Activated CD4-positive, alpha-beta T cell treated with anti-CD3 and anti-CD28 coated beads, Interleukin-2, amount 50 U/mL, for 1 hour (primary cell): ENCODE data around the gene H6PD.
"Not testable (repeated sequence)": the region's sequence is repeated elsewhere in the genome, so short reads cannot be mapped to it uniquely, and the experiment has no call there.

Experiments used
- DNase-seq: peaks from one replicate; pipeline ENCODE4 v3.0.0-alpha.2; 2020

The H6PD gene

DNA sequence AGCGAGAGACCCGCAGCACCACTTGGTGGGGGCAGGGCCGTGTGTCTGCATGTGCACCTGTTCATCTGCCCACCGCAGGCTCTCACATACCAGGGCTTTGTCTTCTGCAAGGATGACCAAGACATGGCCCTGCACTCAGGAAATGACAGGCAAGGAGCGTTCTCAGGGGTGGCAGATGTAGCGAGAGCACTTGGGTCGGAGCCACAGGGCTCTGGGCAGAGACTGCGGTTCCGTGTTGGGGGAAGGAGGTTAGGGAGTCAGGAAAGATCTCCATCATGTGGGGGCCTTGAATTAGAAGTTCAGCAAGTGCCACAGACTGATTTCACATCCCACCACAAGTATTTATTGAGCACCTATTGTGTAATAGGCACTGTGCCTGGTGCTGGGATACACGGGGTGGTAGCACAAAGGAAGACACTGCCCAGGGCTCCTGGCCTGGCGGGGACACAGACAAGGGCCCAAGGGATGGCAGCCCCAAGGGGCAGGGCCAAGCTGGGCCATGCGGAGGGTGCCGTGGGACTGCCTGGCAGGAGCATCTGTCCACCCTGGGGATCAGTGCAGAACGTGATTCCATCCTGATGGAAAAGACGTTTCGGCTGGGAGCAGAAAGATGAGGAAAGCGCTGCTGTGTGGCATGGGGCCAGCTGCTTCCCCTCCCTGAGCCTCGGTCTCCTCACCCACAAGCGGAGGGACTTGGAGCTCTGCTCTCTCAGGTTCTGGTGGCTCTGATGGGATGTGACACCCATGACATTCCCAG is 46.7 kb downstream of the H6PD start:
- no peak for DNase-seq

DNA sequence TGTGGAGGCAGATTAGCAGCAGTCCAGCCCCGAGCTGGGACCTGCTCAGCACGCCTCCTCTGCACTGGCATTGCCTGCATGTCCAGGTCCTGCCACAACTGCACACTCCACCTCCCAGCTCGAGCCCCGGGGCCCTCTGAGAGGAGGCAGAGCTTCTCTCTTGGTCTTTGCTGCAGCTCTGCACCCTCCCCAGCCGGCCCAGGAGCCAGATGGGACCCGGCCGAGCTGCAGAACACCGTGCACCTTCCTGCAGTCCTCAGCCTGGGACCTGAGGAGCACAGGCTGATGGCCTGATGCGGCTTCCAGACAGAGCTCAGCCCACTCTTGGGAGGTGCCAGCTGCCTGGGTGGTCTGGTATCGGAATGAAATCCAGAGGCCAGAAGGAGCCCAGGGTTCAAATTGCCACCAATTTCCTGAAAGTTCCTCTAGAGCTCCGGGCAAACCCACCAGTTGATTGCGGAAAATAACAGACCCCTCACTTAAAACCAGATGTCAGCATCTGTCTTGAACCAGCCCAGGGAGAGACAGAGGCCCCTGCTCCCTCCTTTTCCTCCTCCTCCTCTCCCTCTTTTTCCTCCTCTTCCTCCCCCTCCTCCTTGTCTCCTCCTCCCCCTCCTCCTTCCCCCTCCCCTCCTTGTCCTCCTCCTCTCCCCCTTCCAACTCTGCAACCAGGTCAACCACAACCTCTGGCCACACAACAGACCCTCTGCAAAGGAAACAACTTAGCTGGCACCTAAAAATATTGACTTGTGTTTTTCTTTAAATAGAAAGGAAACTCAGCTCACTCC is 47.5 kb downstream of the H6PD start:
- DNase-seq: no peak

DNA sequence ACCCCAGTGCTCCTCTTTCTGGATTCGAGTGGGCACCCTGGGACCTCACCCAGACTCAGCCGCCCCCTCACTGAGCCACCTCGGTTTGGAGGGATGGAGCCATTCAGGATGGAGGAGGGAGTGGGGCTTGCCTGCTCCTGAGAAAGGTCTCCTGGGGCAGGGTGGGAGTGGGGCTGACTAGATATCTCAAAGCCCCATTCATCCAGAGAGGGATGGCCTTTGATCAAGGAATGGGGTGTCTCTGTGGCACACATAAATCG is 48.1 kb downstream of the H6PD start:
- DNase-seq: no peak

DNA sequence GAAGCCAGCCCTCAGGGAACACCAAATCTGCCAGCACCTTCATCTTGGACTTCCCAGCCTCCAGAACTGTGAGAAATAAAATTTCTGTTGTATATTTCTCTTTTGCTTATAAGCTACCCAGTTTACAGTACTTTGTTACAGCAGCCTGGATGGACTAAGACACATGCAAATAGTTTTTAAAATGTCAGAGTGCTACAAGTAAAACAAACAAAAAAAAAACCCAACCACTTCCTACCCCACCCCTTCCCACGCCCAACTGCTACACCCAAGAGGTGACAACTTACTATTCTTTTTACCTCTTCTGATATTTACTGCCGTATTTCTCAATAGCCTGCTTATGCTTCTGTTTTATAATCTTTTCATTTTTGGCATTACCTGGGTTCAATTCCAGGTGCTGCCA is 49.5 kb downstream of the H6PD start:
- DNase-seq: no peak

DNA sequence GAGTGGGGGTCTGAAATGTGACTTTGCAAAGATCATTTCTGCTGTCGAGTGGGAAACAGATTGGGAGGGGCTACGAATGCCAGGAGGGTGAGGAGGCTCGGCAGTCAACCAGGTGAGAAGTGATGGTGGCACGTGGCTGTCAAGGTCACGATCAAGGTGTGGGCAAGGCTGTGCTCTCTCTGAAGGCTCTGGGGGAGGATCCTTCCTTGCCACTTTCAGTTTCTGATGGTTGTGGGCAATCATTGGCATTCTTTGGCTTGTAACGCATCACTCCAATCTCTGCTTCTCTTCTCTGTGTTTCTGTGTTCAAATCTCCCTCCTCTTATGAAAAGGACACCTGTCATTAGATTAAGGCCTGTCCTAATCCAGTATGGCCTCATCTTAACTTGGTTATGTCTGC is 52.0 kb downstream of the H6PD start:
- no peak for DNase-seq

DNA sequence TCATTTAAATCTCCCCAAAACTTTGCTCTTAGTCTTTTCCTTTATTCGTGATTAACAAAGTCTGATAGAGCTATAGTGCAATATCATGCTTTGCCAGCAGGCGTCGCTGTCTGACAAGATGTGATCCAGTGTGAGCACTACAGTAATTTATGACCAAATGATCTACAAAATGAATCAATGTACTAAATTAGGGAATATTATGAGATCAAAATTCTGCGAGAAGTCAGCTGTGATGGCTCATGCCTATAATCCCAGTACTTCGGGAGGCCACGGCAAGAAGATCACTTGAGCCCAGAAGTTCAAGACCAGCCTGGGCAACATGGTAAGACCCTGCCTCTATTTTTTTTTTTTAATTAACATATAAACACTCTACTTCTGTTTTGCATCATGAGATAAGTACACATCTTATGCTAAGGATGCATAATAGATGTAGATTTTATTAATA is 54.5 kb downstream of the H6PD start:
- peak; percentile 91 for DNase-seq

DNA sequence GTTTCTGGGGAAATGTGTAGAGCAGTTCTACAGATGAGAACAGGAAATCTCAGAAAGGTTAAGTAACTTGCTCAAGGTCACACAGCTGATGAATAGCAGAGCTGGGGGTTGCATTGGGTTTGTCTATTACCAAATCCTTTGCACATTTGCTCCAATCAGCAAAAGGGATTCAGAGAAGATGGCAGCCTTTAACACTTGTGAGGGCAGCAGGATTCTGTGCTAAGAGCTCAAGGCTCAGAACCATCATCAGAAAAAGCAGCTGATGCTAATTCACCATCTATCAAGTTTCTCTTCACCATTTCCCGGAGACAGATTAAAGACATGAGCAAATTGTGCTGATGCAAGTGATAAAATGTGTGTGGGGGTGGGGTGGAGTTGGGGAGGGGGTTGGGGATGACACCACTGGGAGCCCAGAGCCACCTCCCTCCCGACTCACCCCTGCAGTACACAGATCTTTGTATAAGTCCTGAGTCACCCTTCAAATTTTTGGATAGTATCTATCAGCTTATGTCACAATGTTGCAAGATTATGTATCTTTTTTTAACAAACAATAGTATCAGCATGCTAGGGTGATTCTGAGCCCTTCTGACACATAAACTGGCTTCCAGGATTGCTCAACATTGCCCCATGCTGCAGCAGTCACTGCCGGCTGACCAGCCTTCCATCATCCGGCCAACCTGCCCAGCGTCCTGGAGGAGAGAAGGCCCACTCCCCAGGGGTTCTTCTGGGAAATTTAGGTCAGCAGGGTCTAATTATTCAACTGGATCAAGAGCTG is 55.3 kb downstream of the H6PD start:
- no peak for DNase-seq

DNA sequence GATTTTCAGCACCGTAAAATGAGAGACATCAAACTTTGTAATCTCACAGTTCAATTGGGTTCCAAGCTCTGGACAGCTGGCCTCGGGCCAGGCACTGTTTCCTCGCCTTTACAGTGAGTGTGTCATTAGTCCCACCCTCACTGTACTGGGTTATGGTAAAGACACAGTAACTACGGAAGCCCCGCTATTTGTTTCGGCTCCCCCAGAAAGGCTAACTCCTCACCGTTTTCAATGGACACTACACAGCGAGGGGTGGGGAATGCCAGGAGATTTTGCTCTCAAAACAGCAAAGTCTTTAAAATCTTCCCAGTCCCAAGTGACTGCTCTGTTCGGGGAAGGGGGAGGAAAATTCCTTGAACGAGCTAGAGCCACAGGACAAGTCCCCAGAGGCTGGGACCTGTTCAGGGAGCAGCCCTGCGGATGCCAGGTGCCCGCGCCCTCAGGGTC is 57.4 kb downstream of the H6PD start:
- no peak for DNase-seq

DNA sequence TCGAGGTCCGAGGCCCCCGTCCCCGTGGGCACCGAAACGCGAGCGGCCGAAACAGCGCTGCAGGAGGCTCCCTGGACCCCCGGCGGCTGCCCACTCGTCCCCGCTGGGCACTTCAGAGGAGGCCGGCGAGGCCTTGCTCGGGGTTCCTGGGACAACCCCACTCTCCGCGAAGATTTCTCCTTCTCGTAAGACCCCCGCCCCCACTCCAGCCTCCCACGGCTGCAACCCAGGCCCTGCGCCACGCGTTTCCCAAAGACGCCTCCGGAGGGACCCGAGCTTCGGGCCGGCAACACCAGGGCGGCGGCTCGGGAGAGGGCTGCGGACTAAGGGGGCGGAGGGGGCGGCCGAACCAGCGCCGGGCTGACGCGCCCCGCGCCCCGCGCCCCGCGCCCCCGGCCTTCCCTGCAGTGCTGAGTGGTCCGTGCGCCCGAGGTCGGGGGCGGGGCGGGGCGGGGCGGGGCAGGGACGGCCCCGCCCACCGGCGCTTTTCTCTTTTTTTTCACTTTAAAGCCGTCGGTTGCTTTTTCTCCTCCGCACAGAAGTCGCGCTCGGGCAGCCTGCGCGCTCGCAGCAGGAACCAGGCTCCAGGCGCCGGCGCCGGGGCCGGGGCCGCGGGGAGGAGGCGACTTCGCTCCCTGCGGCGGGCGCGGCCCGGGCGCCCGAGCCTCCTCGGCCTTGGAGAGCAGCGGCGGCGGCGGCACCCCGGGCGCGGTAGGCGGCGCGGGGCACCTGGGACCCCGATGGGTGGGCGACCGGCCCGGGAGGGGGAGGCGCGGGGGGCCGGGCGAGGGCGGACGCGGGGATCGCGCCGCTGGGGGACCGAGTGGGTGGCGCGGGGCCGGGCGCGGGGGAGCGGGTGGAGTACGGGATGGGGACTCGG is 58.0 kb downstream of the H6PD start, which contains the start of gene SPSB1:
Gene SPSB1, plus strand, starts transcription at position 534 of the 880 bp plus-strand sequence. CDS start 62,998 bp downstream, outside the sequence.
- peak; percentile 65 for DNase-seq

DNA sequence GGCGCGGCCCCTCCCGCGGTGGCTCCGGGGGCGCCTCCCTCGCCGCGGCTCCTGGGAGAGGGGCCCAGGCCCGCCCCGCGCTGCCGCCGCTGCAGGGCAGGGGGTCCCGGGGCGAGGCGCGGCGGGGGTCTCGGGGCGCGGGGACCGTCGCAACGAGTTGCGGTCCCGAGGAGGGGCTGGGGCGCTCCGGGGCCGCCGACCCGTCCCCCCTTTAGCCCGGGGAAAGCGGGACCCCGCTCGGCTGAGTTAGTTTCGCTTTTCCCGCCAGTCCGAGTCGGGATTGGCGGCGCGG is 58.6 kb downstream of the H6PD start:
- DNase-seq: no peak

DNA sequence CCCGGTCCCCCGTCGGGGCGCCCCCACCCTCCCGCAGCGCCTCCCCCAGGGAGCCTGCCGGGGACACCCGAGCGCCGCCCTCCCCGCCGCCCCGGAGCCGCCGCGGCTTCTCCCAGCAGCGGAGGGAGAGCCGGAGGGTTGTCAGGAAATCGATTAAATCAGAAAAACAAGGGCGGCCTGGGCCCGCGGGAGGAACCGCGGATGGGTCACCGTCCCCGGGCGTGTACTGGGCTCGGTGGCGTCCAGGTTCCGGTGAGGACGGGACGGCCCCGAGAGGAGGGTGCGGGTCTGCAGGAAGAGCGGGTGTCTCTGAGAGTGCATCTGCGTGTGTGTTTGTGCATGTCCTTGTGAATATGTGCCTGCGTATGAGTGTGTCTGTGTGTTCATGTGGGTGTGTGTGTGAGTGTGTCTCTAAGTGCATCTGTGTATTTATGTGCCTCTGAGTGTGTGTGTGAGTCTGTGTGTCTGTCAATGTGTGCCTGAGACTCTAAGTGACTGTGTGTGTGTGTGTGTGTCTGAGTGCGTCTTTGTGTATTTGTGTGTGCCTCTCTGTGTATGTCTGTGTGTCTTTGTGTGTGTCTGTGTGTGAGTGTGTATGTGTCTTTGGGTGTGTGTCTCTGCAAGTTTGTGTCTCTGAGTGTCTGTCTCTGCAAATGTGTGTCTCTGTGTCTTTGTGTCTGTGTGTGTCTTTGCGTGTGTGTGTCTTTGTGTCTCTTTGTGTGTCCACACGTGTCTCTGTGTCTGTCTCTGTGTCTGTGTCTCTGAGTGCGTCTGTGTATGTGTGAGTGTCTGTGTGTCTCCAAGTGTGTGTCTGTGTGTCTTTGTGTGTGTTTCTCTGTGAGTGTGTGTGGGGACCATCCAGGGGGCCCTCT is 59.2 kb downstream of the H6PD start:
- DNase-seq: peak; percentile 32

DNA sequence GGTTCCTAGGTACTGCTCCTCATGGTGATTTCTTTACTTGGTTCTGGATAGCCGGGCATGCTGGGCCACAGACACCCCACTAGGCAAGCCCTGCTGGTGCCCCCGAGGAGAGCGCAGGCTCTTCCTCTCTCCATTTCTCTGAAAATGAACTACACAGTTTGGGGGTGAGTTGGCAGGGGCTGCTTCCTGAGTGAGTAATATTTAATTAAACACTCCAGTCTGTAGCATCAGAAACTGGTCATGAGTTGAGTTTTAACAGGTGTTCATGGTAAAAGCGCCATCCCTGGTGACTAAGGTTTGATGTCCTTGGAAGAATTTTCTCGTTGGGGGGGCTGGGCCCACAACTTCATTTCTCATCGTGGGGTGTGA is 59.8 kb downstream of the H6PD start:
- no peak for DNase-seq

DNA sequence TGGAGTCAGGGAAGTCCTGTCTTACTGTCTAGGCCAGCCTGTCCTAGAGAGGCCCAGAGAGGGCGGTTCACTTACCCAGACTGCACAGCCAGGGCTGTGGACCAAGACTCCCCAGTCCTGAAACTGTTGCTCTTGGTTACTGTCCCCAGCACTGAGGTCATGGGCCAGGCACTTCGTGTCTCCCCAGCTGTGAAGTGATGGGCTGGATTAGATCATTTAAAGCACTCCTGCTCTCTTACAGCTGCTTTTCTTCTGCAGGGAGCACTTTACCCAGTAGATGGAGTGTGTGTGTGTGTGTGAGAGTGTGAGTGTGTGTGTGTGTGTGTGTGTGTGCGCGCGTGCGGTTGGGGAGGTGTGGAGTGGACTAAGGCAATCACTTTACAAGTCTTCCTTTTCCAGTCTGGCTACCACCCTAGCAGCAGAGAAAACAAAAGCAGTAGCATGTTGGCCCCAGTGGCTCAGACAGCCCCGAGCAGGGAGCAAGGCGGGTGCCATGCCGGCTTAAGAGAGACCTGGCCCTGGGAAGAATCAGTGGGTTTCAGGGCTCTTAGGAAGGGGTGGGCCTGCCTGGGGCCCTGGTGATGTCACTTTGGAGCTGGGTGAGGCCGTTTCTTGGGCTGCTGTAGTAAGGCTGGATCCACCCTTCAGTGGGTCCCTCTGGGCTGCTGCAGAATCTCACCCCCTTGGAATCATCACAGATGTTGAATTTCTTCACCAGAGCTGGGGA is 60.5 kb downstream of the H6PD start:
- no peak for DNase-seq

DNA sequence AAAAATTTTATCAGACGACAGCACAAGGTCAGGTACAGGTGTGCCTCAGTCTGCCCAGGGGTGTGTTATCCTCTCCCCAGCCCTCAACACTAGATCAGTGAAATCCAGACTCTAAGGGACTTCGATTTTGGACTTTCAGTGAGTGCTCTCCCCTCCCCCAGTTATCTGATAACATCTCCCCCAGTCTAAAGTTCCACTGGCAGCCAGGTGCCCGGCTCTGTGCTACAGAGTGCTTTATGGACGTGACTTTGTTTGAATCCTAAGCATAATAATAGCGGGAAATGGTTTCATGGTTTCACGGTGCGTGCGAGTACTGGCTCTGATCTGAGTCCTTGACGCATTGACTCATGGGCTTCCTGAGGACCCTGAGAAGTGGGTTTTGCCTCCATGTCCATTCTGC is 61.3 kb downstream of the H6PD start:
- DNase-seq: no peak

DNA sequence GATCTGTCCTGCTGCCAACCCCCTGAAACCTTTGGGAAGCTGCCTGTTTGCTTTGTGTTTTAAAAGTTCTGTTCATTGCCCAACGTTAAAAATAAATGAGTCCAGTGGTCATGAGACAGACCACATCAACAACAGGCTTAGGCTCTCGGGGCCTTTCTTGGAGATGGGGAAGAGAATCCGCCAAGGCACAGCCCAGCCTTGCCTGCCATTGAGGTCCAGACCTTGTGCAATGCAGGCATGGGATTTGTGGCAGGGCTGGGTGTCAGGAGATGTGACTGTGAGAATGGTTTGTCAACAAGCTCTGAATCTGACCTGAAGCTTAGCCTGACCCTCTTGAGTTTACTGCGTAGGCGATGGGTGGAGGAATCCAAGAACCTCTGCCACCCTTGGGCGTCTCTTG is 62.3 kb downstream of the H6PD start:
- DNase-seq: no peak

DNA sequence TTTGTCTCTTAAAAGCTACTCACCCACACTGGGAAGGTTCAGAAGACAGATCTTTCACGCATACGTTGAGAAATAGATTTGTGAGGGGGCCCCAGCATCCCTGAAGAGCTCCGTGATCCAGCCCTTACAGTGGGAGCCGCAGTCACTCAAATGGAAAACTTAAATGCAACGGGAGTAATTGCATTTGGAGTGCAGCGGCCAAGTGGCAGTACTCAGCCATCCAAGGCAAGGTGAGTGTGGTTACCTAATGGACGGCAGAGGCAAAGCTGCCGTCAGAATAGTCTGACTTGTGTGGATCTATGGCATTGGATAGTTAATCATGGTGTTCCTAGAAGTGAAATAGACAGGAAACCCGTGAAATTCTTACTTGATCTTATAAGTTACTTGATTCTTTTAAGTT is 63.3 kb downstream of the H6PD start:
- DNase-seq: no peak

DNA sequence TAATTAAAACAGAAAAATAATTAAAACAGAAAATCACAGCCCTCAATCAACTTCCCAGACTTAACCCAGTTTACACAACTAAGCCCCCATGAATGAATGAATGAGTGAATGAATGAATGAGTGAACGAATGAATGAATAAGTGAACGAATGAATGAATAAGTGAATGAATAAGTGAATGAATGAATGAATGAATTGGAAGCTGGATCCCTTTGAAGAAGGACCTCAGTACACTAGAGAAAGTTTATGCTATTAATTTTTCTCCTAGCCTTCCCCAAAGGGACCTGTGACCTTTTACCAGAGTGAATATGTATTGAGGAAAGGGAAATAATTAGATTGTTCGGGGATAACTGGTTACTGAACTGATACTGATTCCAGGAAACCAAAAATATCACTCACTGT is 63.7 kb downstream of the H6PD start:
- no peak for DNase-seq

DNA sequence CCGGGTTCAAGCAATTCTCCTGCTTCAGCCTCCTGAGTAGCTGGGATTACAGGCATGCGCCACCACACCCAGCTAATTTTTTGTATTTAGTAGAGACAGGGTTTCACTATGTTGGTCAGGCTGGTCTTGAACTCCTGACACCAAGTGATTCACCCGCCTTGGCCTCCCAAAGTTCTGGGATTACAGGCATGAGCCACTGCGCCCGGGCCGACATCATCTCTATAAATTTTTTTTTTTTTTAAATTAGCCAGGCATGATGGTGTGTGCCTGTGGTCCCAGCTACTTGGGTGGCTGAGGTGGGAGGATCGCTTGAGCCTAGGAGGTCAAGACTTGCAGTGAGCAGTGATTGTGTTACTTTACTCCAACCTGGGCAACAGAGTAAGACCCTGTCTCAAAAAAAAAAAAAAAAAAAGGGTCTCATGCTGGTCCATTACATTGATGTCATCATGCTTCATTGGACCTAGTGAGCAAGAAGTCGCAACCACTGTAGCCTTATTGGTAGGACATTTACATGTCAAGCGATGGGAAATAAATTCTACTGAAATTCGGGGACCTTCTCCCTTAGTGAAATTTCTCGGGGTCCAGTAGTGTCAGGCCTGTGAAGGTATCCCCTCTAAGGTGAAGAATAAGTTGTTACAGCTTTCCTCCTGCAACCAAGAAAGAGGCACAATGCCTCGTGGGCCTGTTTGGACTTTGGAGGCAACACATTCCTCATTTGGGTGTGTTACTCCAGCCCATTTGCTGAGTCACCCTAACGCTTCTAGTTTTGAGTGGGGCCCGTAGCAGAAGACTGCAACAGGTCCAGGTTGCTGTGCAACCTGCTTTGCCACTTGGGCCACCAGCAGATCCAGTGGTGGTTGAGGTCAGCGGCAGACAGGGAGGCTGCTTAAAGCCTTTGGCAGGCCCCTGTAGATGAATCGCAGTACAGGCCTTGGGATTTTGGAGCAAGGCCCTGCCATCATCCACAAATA is 65.3 kb downstream of the H6PD start:
- DNase-seq: not testable (repeated sequence)

DNA sequence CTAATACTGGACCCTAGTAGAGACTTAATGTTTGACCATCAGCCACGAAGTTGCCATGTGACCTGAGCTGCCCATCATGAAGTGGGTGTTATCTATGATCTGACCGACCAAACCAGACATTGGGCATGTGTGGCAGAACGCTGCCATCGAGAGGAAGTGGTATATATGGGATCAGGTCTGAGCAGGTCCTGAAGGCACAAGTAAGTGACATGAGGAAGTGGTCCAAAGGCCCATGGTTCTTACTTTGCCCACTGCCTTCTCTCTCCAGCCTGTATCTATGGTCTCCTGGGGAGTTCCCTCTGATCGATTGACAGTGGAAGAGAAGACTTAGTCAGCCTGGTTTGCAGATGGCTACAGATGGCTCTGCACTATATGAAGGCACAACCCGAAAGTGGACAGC is 66.0 kb downstream of the H6PD start:
- DNase-seq: no peak
